Colonic mucosa (tissue), 4 donors: ENCODE measurements around the gene PACS1. TPM values are rescaled to one million over a fixed set of nuclear protein-coding genes. Genes with fewer than 3 reads are reported as not detected.

Experiments
- DNase-seq: peaks from one replicate; pipeline ENCODE4 v3.0.0-alpha.2; 2020
- H3K27ac ChIP-seq: fragments of 200-600 bp; one replicate; pipeline ENCODE4 v1.8.0; 2021
- H3K27me3 ChIP-seq: fragments of 200-600 bp; one replicate; pipeline ENCODE4 v1.8.0; 2021
- H3K36me3 ChIP-seq: fragments of 200-600 bp; one replicate; pipeline ENCODE4 v1.8.0; 2021
- H3K4me1 ChIP-seq: fragments of 200-600 bp; one replicate; pipeline ENCODE4 v1.8.0; 2021; ENCODE audit warnings: mild to moderate bottlenecking
- H3K4me3 ChIP-seq: fragments of 200-600 bp; one replicate; pipeline ENCODE4 v1.8.0; 2021
- H3K9ac ChIP-seq, 2 donors: one replicate each; pipeline ENCODE4 v1.7.0; 2013; ENCODE audit warnings: control low read depth in 2 of 2, low read depth in 2 of 2, low read length in 2 of 2
- H3K9me3 ChIP-seq: fragments of 200-600 bp; one replicate; pipeline ENCODE4 v1.8.0; 2021
- CTCF ChIP-seq: fragments of 200-600 bp; IDR thresholded peaks from one replicate; pipeline ENCODE4 v1.8.0; 2022; ENCODE audit warnings: antibody characterized with exemption, mild to moderate bottlenecking
- intact Hi-C: fragments of 100-400 bp; cut with DNase I; formaldehyde crosslinking; loops from one replicate; pipeline ENCODE4 v1.14.1; 2022
- total RNA-seq, 2 donors: library from RNA; stranded (reverse); fragmentation: NEBNext Ultra II Directional in 1 of 2; extraction: Animal tissue kit (Norgen Biotek cat#: 25700) in 1 of 2; gene quantifications; one replicate each; pipeline ENCODE4 v1.2.1, GENCODE V29; 2021
- donor health status: healthy.
- donor health status: DM: no; HTN: no; CAD: no.
- donor health status: DM: no; HTN: no; CAD: no.

The PACS1 gene
- total RNA-seq, 2 donors from 2014 or later = 10.1 to 20.9 TPM

- TF ChIP-seq CTCF = no peak
- H3K36me3 ChIP-seq = no peaks in the 10 kb centered on the region
- intact Hi-C loops = no loop called here
- H3K9ac ChIP-seq = no peak overlapping the region
- no peaks in the 10 kb centered on the region for H3K4me1 ChIP-seq
- no peak overlapping the region for H3K27ac ChIP-seq
- no peak for DNase-seq
- no peaks in the 10 kb centered on the region for H3K9me3 ChIP-seq
- no peak overlapping the region for H3K4me3 ChIP-seq
- no peaks in the 10 kb centered on the region for H3K27me3 ChIP-seq
Observed at GRCh38 chr11:66151273-66151672, 81.2 kb downstream of the PACS1 start.

- no peak for TF ChIP-seq CTCF
- Histone ChIP-seq H3K36me3 (no peaks in the 10 kb centered on the region), H3K27ac (no peak overlapping the region)
Observed at GRCh38 chr11:66154109-66154508, 84.0 kb downstream of the PACS1 start.

GRCh38 chr11:66155387-66156073 is 85.5 kb downstream of the PACS1 start:
- Histone ChIP-seq H3K36me3 (no peaks in the 10 kb centered on the region), H3K4me1 (no peaks in the 10 kb centered on the region), H3K9ac (no peak overlapping the region), H3K9me3 (no peaks in the 10 kb centered on the region), H3K4me3 (no peak overlapping the region), H3K27ac (no peak overlapping the region), H3K27me3 (no peaks in the 10 kb centered on the region)
- intact Hi-C loops = no loop called here
- no peak for TF ChIP-seq CTCF
- no peak for DNase-seq

More at GRCh38 chr11:66154109-66154508, 84.0 kb downstream of the PACS1 start:
- no peak overlapping the region for H3K9ac ChIP-seq
- no peak overlapping the region for H3K4me3 ChIP-seq
- DNase-seq = no peak
- no peaks in the 10 kb centered on the region for H3K27me3 ChIP-seq
- H3K9me3 ChIP-seq = no peaks in the 10 kb centered on the region
- intact Hi-C loops = no loop called here
- H3K4me1 ChIP-seq = no peaks in the 10 kb centered on the region

- DNase-seq = no peak
- Histone ChIP-seq H3K9ac (no peak overlapping the region), H3K9me3 (no peaks in the 10 kb centered on the region), H3K36me3 (no peaks in the 10 kb centered on the region), H3K4me1 (no peaks in the 10 kb centered on the region), H3K27me3 (no peaks in the 10 kb centered on the region), H3K4me3 (no peak overlapping the region), H3K27ac (no peak overlapping the region)
- TF ChIP-seq CTCF = no peak
- intact Hi-C loops = no loop called here
Observed at GRCh38 chr11:66157182-66157864, 87.3 kb downstream of the PACS1 start.

- TF ChIP-seq CTCF = no peak
- H3K9ac ChIP-seq = no peak overlapping the region
- H3K27me3 ChIP-seq = no peaks in the 10 kb centered on the region
- DNase-seq = no peak
- intact Hi-C loops = no loop called here
- H3K9me3 ChIP-seq = no peaks in the 10 kb centered on the region
- no peak overlapping the region for H3K4me3 ChIP-seq
- no peak overlapping the region for H3K27ac ChIP-seq
- H3K36me3 ChIP-seq = no peaks in the 10 kb centered on the region
- H3K4me1 ChIP-seq = no peaks in the 10 kb centered on the region
Observed at GRCh38 chr11:66158156-66158555, 88.1 kb downstream of the PACS1 start.
